Immature natural killer cell (primary cell): ENCODE data around the gene UBASH3B. TPM values are rescaled to one million over a fixed set of nuclear protein-coding genes. Genes with fewer than 3 reads are reported as not detected.

Experiments
- DNase-seq, 3 donors: peaks; one replicate each; pipeline ENCODE4 v3.0.0; 2022; ENCODE audit warnings: mixed read lengths in 1 of 3
- H3K27ac Mint-ChIP-seq, 6 donors: one replicate each; pipeline ENCODE4 v1.8.0; 2020; ENCODE audit warnings: mixed read lengths in 6 of 6, mild to moderate bottlenecking in 5 of 6, inconsistent platforms in 4 of 6, moderate library complexity in 3 of 6
- H3K27me3 Mint-ChIP-seq, 3 donors: one replicate each; pipeline ENCODE4 v1.8.0; 2020 to 2021; ENCODE audit warnings: low read depth in 3 of 3, mild to moderate bottlenecking in 3 of 3, mixed read lengths in 3 of 3, moderate library complexity in 3 of 3, inconsistent platforms in 1 of 3
- H3K36me3 Mint-ChIP-seq, 3 donors: one replicate each; pipeline ENCODE4 v1.8.0; 2020; ENCODE audit warnings: mixed read lengths in 3 of 3, inconsistent platforms in 2 of 3, mild to moderate bottlenecking in 2 of 3
- H3K4me1 Mint-ChIP-seq, 2 donors: one replicate each; pipeline ENCODE4 v1.8.0; 2020; ENCODE audit warnings: inconsistent platforms in 2 of 2, mild to moderate bottlenecking in 2 of 2, mixed read lengths in 2 of 2, moderate library complexity in 1 of 2
- H3K4me3 Mint-ChIP-seq, 5 donors: one replicate each; pipeline ENCODE4 v1.8.0; 2020; ENCODE audit warnings: mild to moderate bottlenecking in 5 of 5, mixed read lengths in 5 of 5, inconsistent platforms in 3 of 5, moderate library complexity in 3 of 5
- H3K9me3 Mint-ChIP-seq, 6 donors: one replicate each; pipeline ENCODE4 v1.8.0; 2020; ENCODE audit warnings: mild to moderate bottlenecking in 6 of 6, mixed read lengths in 6 of 6, inconsistent platforms in 4 of 6, moderate library complexity in 3 of 6
- polyA plus RNA-seq, 3 donors: library from polyadenylated mRNA; unstranded; fragments of 300-500 nt; fragmentation: Illumina TruSeq; gene quantifications; one replicate each; pipeline ENCODE4 v1.2.3, GENCODE V29; 2021

Gene UBASH3B
- polyA plus RNA-seq, 3 donors from 2014 or later = 7.5 to 17.5 (median 9.6) TPM

- Mint-ChIP-seq H3K4me1 (peaks cover 5 to 7% of the 10 kb centered on the region in 2 donors), H3K27ac (no peak overlapping the region), H3K9me3 (no peaks in the 10 kb centered on the region), H3K36me3 (no peaks in the 10 kb centered on the region), H3K27me3 (peaks cover 0 to 1% (median 0%) of the 10 kb centered on the region in 3 donors), H3K4me3 (no peak overlapping the region)
- no peak for DNase-seq
Observed at GRCh38 chr11:122632181-122632824, 23.2 kb upstream of the UBASH3B start.

- no peak overlapping the region for H3K4me3 Mint-ChIP-seq
Observed at GRCh38 chr11:122633219-122633829, 22.2 kb upstream of the UBASH3B start.

GRCh38 chr11:122634501-122634900 lies 21.0 kb upstream of the UBASH3B start:
- Mint-ChIP-seq H3K36me3 (no peaks in the 10 kb centered on the region), H3K27ac (no peak overlapping the region), H3K9me3 (no peaks in the 10 kb centered on the region), H3K27me3 (peaks cover 0 to 1% (median 0%) of the 10 kb centered on the region in 3 donors), H3K4me1 (peaks cover 5 to 6% of the 10 kb centered on the region in 2 donors), H3K4me3 (no peak overlapping the region)
- DNase-seq = no peak

More at GRCh38 chr11:122633219-122633829, 22.2 kb upstream of the UBASH3B start:
- DNase-seq = peak; percentile 22 to 39 (median 31)
- peaks cover 0 to 1% (median 0%) of the 10 kb centered on the region in 3 donors for H3K27me3 Mint-ChIP-seq
- peaks cover 9 to 13% of the 10 kb centered on the region in 2 donors for H3K4me1 Mint-ChIP-seq
- H3K9me3 Mint-ChIP-seq = no peaks in the 10 kb centered on the region
- no peaks in the 10 kb centered on the region for H3K36me3 Mint-ChIP-seq
- H3K27ac Mint-ChIP-seq = no peak overlapping the region

GRCh38 chr11:122637541-122637940 lies 18.0 kb upstream of the UBASH3B start:
- Mint-ChIP-seq H3K9me3 (no peaks in the 10 kb centered on the region), H3K27me3 (peaks cover 0 to 1% (median under 1%) of the 10 kb centered on the region in 3 donors), H3K4me1 (peaks cover 5 to 6% of the 10 kb centered on the region in 2 donors), H3K36me3 (no peaks in the 10 kb centered on the region), H3K4me3 (no peak overlapping the region), H3K27ac (peak overlapping the region in 1 of 6 donors; percentile 68)
- peak in 2 of 3 donors; percentile 12 to 28 for DNase-seq

GRCh38 chr11:122642472-122642922 lies 13.0 kb upstream of the UBASH3B start:
- Mint-ChIP-seq H3K27ac (peak overlapping the region in 1 of 6 donors; percentile 31), H3K27me3 (peaks cover 0 to 2% (median 0%) of the 10 kb centered on the region in 3 donors), H3K9me3 (no peaks in the 10 kb centered on the region), H3K36me3 (no peaks in the 10 kb centered on the region), H3K4me3 (no peak overlapping the region), H3K4me1 (peaks cover 2 to 4% of the 10 kb centered on the region in 2 donors)
- no peak for DNase-seq

- H3K4me1 Mint-ChIP-seq = no peaks in the 10 kb centered on the region
- H3K4me3 Mint-ChIP-seq = no peak overlapping the region
- peaks cover 0 to 4% (median 2%) of the 10 kb centered on the region in 3 donors for H3K27me3 Mint-ChIP-seq
- no peaks in the 10 kb centered on the region for H3K36me3 Mint-ChIP-seq
- H3K27ac Mint-ChIP-seq = no peak overlapping the region
- DNase-seq = no peak
- H3K9me3 Mint-ChIP-seq = no peaks in the 10 kb centered on the region
Observed at GRCh38 chr11:122642971-122643370, 12.6 kb upstream of the UBASH3B start.

- H3K4me1 Mint-ChIP-seq = peaks cover 2 to 5% of the 10 kb centered on the region in 2 donors
Observed at GRCh38 chr11:122645847-122646246, 9.7 kb upstream of the UBASH3B start.

GRCh38 chr11:122646549-122647340 lies 8.8 kb upstream of the UBASH3B start:
- H3K4me3 Mint-ChIP-seq = no peak overlapping the region
- H3K4me1 Mint-ChIP-seq = peaks cover 2 to 5% of the 10 kb centered on the region in 2 donors
- peaks cover 0 to 4% (median 2%) of the 10 kb centered on the region in 3 donors for H3K27me3 Mint-ChIP-seq
- H3K9me3 Mint-ChIP-seq = no peaks in the 10 kb centered on the region
- no peak for DNase-seq
- H3K27ac Mint-ChIP-seq = no peak overlapping the region
- H3K36me3 Mint-ChIP-seq = no peaks in the 10 kb centered on the region

More at GRCh38 chr11:122645847-122646246, 9.7 kb upstream of the UBASH3B start:
- no peak overlapping the region for H3K4me3 Mint-ChIP-seq
- H3K36me3 Mint-ChIP-seq = no peaks in the 10 kb centered on the region
- peaks cover 0 to 4% (median 2%) of the 10 kb centered on the region in 3 donors for H3K27me3 Mint-ChIP-seq
- H3K27ac Mint-ChIP-seq = no peak overlapping the region
- H3K9me3 Mint-ChIP-seq = no peaks in the 10 kb centered on the region
- DNase-seq = no peak

GRCh38 chr11:122647736-122648275 lies 7.7 kb upstream of the UBASH3B start:
- H3K4me1 Mint-ChIP-seq = peaks cover 2 to 5% of the 10 kb centered on the region in 2 donors
- DNase-seq = no peak
- no peak overlapping the region for H3K27ac Mint-ChIP-seq
- no peaks in the 10 kb centered on the region for H3K9me3 Mint-ChIP-seq
- peaks cover 0 to 4% (median 4%) of the 10 kb centered on the region in 3 donors for H3K27me3 Mint-ChIP-seq
- H3K36me3 Mint-ChIP-seq = no peaks in the 10 kb centered on the region
- no peak overlapping the region for H3K4me3 Mint-ChIP-seq

GRCh38 chr11:122649116-122649515 lies 6.4 kb upstream of the UBASH3B start:
- no peaks in the 10 kb centered on the region for H3K36me3 Mint-ChIP-seq
- H3K4me3 Mint-ChIP-seq = no peak overlapping the region
- H3K27me3 Mint-ChIP-seq = peaks cover 0 to 5% (median 4%) of the 10 kb centered on the region in 3 donors
- H3K9me3 Mint-ChIP-seq = no peaks in the 10 kb centered on the region
- no peak for DNase-seq
- H3K4me1 Mint-ChIP-seq = peaks cover 2 to 5% of the 10 kb centered on the region in 2 donors
- no peak overlapping the region for H3K27ac Mint-ChIP-seq

- no peak for DNase-seq
- H3K4me3 Mint-ChIP-seq = no peak overlapping the region
- peaks cover 0 to 7% (median 4%) of the 10 kb centered on the region in 3 donors for H3K27me3 Mint-ChIP-seq
- no peaks in the 10 kb centered on the region for H3K36me3 Mint-ChIP-seq
- peaks cover 11 to 15% of the 10 kb centered on the region in 2 donors for H3K4me1 Mint-ChIP-seq
- H3K9me3 Mint-ChIP-seq = no peaks in the 10 kb centered on the region
- no peak overlapping the region for H3K27ac Mint-ChIP-seq
Observed at GRCh38 chr11:122650619-122651018, 4.9 kb upstream of the UBASH3B start.

GRCh38 chr11:122652495-122652894 lies 3.0 kb upstream of the UBASH3B start:
- Mint-ChIP-seq H3K9me3 (no peaks in the 10 kb centered on the region), H3K27me3 (peaks cover 0 to 12% (median 6%) of the 10 kb centered on the region in 3 donors), H3K36me3 (no peaks in the 10 kb centered on the region), H3K27ac (no peak overlapping the region), H3K4me1 (peaks cover 21 to 26% of the 10 kb centered on the region in 2 donors), H3K4me3 (no peak overlapping the region)
- no peak for DNase-seq

- H3K36me3 Mint-ChIP-seq = no peaks in the 10 kb centered on the region
- H3K27ac Mint-ChIP-seq = no peak overlapping the region
- peaks cover 28 to 40% of the 10 kb centered on the region in 2 donors for H3K4me1 Mint-ChIP-seq
- no peaks in the 10 kb centered on the region for H3K9me3 Mint-ChIP-seq
- H3K4me3 Mint-ChIP-seq = peak overlapping the region in 4 of 5 donors; percentile 6 to 30 (median 26)
- H3K27me3 Mint-ChIP-seq = peaks cover 0 to 9% (median 6%) of the 10 kb centered on the region in 3 donors
- DNase-seq = no peak
Observed at GRCh38 chr11:122653916-122654585, 1.5 kb upstream of the UBASH3B start.
